OCI-LY7 (cell line): ENCODE data around the gene OR13J1. TPM values are rescaled to one million over a fixed set of nuclear protein-coding genes. Genes with fewer than 3 reads are reported as not detected.

Experiments
- BruUV-seq: library from RNA; stranded (reverse); fragments of 400-500 nt; replicated peaks from 2 replicates; lab custom pipeline; 2021; lab: Mats Ljungman, UMichigan
- CTCF ChIA-PET: fragments of 300-600 bp; sonication (Branson Sonifier 250); formaldehyde crosslinking; loops from one replicate; lab custom pipeline; 2022; ENCODE audit warnings: antibody characterized with exemption; ENCODE audit not compliant: unreplicated experiment; lab: Charles Lee
- POLR2A ChIA-PET: fragments of 300-600 bp; sonication (Branson Sonifier 250); formaldehyde crosslinking; loops from one replicate; lab custom pipeline; 2022; ENCODE audit warnings: antibody characterized with exemption; lab: Charles Lee
- DNase-seq: peaks from one replicate; pipeline ENCODE4 v3.0.0-alpha.2; 2015; ENCODE audit warnings: low spot score
- H2AFZ ChIP-seq: fragments of 200-600 bp; sonication (generic), shearing (Covaris generic); 2 replicates; pipeline ENCODE4 v1.6.1; 2014; ENCODE audit warnings: mild to moderate bottlenecking, antibody characterized with exemption, low read length, moderate library complexity
- H3K27ac ChIP-seq: fragments of 200-600 bp; sonication (generic); 2 replicates; pipeline ENCODE4 v1.5.1; 2014; ENCODE audit warnings: mixed run types, low read depth, mild to moderate bottlenecking, moderate library complexity, low read length, inconsistent platforms; ENCODE audit not compliant: poor library complexity, severe bottlenecking
- H3K36me3 ChIP-seq: fragments of 200-600 bp; sonication (generic); 2 replicates; pipeline ENCODE4 v1.6.1; 2014; ENCODE audit warnings: mild to moderate bottlenecking, antibody characterized with exemption, low read length, moderate library complexity, mixed read lengths; ENCODE audit not compliant: insufficient read depth
- H3K4me1 ChIP-seq: fragments of 200-600 bp; sonication (generic); 2 replicates; pipeline ENCODE4 v1.5.1; 2014; ENCODE audit warnings: mild to moderate bottlenecking, low read length; ENCODE audit not compliant: insufficient read depth, poor library complexity, severe bottlenecking
- H3K4me2 ChIP-seq: fragments of 200-600 bp; sonication (generic); 2 replicates; pipeline ENCODE4 v1.6.1; 2014; ENCODE audit warnings: mild to moderate bottlenecking, low read length
- H3K4me3 ChIP-seq: fragments of 200-600 bp; sonication (generic); 2 replicates; pipeline ENCODE4 v1.5.1; 2014; ENCODE audit warnings: mild to moderate bottlenecking, low read depth, low read length; ENCODE audit not compliant: poor library complexity, severe bottlenecking
- H3K79me2 ChIP-seq: fragments of 200-600 bp; sonication (generic); 2 replicates; pipeline ENCODE4 v1.6.1; 2016; ENCODE audit warnings: low read depth, mild to moderate bottlenecking, low read length, moderate library complexity, mixed read lengths; ENCODE audit not compliant: insufficient read depth
- H3K9me2 ChIP-seq: fragments of 200-600 bp; sonication (generic); 2 replicates; pipeline ENCODE4 v1.6.1; 2016; ENCODE audit warnings: mild to moderate bottlenecking, low read length, mixed read lengths; ENCODE audit not compliant: insufficient read depth
- H3K9me3 ChIP-seq: fragments of 200-600 bp; sonication (generic); 2 replicates; pipeline ENCODE4 v1.6.1; 2014; ENCODE audit warnings: mild to moderate bottlenecking, mixed run types, low read length, mixed read lengths
- H4K20me1 ChIP-seq: fragments of 200-600 bp; sonication (generic); 2 replicates; pipeline ENCODE4 v1.6.1; 2014; ENCODE audit warnings: mild to moderate bottlenecking, antibody characterized with exemption, low read length, moderate library complexity, mixed read lengths; ENCODE audit not compliant: insufficient read depth
- CTCF ChIP-seq: fragments of 200-600 bp; sonication (generic); conservative IDR thresholded peaks from 2 replicates; pipeline ENCODE4 v1.5.1; 2014; ENCODE audit warnings: mild to moderate bottlenecking, antibody characterized with exemption, low read length, moderate library complexity, mixed read lengths
- EZH2phosphoT487 ChIP-seq: fragments of 200-600 bp; sonication (generic); IDR thresholded peaks from 2 replicates; pipeline ENCODE4 v1.6.1; 2018; ENCODE audit warnings: low read depth, borderline replicate concordance, mild to moderate bottlenecking, mixed run types, antibody characterized with exemption, low read length, moderate library complexity, mixed read lengths
- intact Hi-C: fragments of 100-400 bp; cut with micrococcal nuclease; formaldehyde crosslinking; loops from one replicate; pipeline ENCODE4 v1.10.0; 2022; ENCODE audit not compliant: unreplicated experiment
- total RNA-seq, 2 experiments: library from RNA; depleted of rRNA in 1 of 2; stranded (reverse); fragments of >200 nt in 1 of 2; shearing (Covaris generic) in 1 of 2; gene quantifications; 2 replicates each; pipeline ENCODE4 v1.2.3, GENCODE V29; 2014 to 2022

The OR13J1 gene
- total RNA-seq, 2 experiments from 2014 or later, result not detected

GRCh38 chr9:35867538-35867937 lies 2.7 kb downstream of the OR13J1 start:
- intact Hi-C loops, result no loop called here
- no TSS peak for BruUV-seq
- no peak for DNase-seq
- CTCF ChIA-PET, result no interaction called here
- H4K20me1 ChIP-seq, result no peaks in the 10 kb centered on the region
- no peak overlapping the region for H3K4me2 ChIP-seq
- H3K4me3 ChIP-seq, result no peak overlapping the region
- no peak overlapping the region for H2AFZ ChIP-seq
- H3K9me3 ChIP-seq, result no peaks in the 10 kb centered on the region
- no peak for TF ChIP-seq CTCF
- no peak for TF ChIP-seq EZH2phosphoT487
- H3K79me2 ChIP-seq, result no peaks in the 10 kb centered on the region
- no peaks in the 10 kb centered on the region for H3K9me2 ChIP-seq
- POLR2A ChIA-PET, result no interaction called here
- no peak overlapping the region for H3K27ac ChIP-seq
- no peaks in the 10 kb centered on the region for H3K4me1 ChIP-seq
- no peaks in the 10 kb centered on the region for H3K36me3 ChIP-seq

GRCh38 chr9:35864695-35865255 lies 5.4 kb downstream of the OR13J1 start:
- Histone ChIP-seq H2AFZ (no peak overlapping the region), H3K4me2 (no peak overlapping the region), H3K4me1 (no peaks in the 10 kb centered on the region), H3K4me3 (no peak overlapping the region), H3K27ac (no peak overlapping the region), H3K9me2 (no peaks in the 10 kb centered on the region), H3K79me2 (no peaks in the 10 kb centered on the region), H3K36me3 (no peaks in the 10 kb centered on the region), H3K9me3 (no peaks in the 10 kb centered on the region), H4K20me1 (no peaks in the 10 kb centered on the region)
- ChIA-PET POLR2A (interaction anchor here (0.9 kb wide), 1 partner anchor 112 kb away, joined by 3 read pairs; no protein-coding TSS in a partner anchor), CTCF (interaction anchor here (0.5 kb wide), 1 partner anchor 108 kb away, joined by 11 read pairs; no protein-coding TSS in a partner anchor)
- DNase-seq, result no peak
- intact Hi-C loops, result no loop called here
- TF ChIP-seq EZH2phosphoT487 (no peak), CTCF (no peak)
- BruUV-seq, result no TSS peak

GRCh38 chr9:35863583-35863982 lies 6.6 kb downstream of the OR13J1 start:
- H3K27ac ChIP-seq, result no peak overlapping the region
- H3K4me3 ChIP-seq, result no peak overlapping the region
- no peaks in the 10 kb centered on the region for H4K20me1 ChIP-seq
- H3K4me1 ChIP-seq, result no peaks in the 10 kb centered on the region
- no peaks in the 10 kb centered on the region for H3K36me3 ChIP-seq
- TF ChIP-seq EZH2phosphoT487 (no peak), CTCF (no peak)
- H3K79me2 ChIP-seq, result no peaks in the 10 kb centered on the region
- no peak overlapping the region for H2AFZ ChIP-seq
- H3K9me2 ChIP-seq, result no peaks in the 10 kb centered on the region
- intact Hi-C loops, result no loop called here
- no TSS peak for BruUV-seq
- H3K4me2 ChIP-seq, result no peak overlapping the region
- CTCF ChIA-PET, result no interaction called here
- POLR2A ChIA-PET, result interaction anchor here (0.9 kb wide), 2 partner anchors 15 to 1227 kb away, joined by 3 to 4 read pairs; no protein-coding TSS in a partner anchor
- H3K9me3 ChIP-seq, result no peaks in the 10 kb centered on the region
- DNase-seq, result no peak
